Adipocyte (in vitro differentiated cells): ENCODE data around the gene PROKR2.
A peak's percentile ranks its signal among the peaks of the same experiment; 100 is the strongest.

Experiments used
- DNase-seq: peaks from one replicate; pipeline ENCODE4 v3.0.0-alpha.2; 2015; ENCODE audit warnings: low read depth
- H3K27me3 ChIP-seq: replicated peaks from 2 replicates; pipeline ENCODE4 v1.7.0; 2013; ENCODE audit warnings: mild to moderate bottlenecking, low read length, moderate library complexity; ENCODE audit not compliant: control insufficient read depth, insufficient read depth
- H3K36me3 ChIP-seq: 2 replicates; pipeline ENCODE4 v1.7.0; 2013; ENCODE audit warnings: low read length, mild to moderate bottlenecking, moderate library complexity; ENCODE audit not compliant: control insufficient read depth, insufficient read depth, severe bottlenecking
- H3K4me1 ChIP-seq: 2 replicates; pipeline ENCODE4 v1.7.0; 2013; ENCODE audit warnings: mild to moderate bottlenecking, low read length, moderate library complexity; ENCODE audit not compliant: control insufficient read depth, insufficient read depth
- H3K4me3 ChIP-seq: 2 replicates; pipeline ENCODE4 v1.7.0; 2013; ENCODE audit warnings: mild to moderate bottlenecking, low read length, moderate library complexity
- H3K9ac ChIP-seq: 2 replicates; pipeline ENCODE4 v1.7.0; 2013; ENCODE audit warnings: mild to moderate bottlenecking, low read length, moderate library complexity
- H3K9me3 ChIP-seq: 2 replicates; pipeline ENCODE4 v1.7.0; 2013; ENCODE audit warnings: mild to moderate bottlenecking, low read length, moderate library complexity; ENCODE audit not compliant: control insufficient read depth

The PROKR2 gene

GRCh38 chr20:5316188-5317158, at the start of gene PROKR2:
TSS of gene PROKR2 (minus strand) at chr20:5316954. CDS start at chr20:5314369, 2,585 bp downstream.
- Histone ChIP-seq H3K9me3 (no peaks in the 10 kb centered on the region), H3K9ac (no peak within 1 kb of the TSS), H3K27me3 (peaks cover 15% of the 10 kb centered on the region), H3K4me1 (no peaks in the 10 kb centered on the region), H3K36me3 (no peaks in the 10 kb centered on the region), H3K4me3 (no peak within 1 kb of the TSS)
- DNase-seq = no peak

- no peaks in the 10 kb centered on the region for H3K4me1 ChIP-seq
- H3K9ac ChIP-seq = no peak overlapping the region
- no peaks in the 10 kb centered on the region for H3K36me3 ChIP-seq
- peaks cover 19% of the 10 kb centered on the region for H3K9me3 ChIP-seq
- no peaks in the 10 kb centered on the region for H3K27me3 ChIP-seq
- DNase-seq = no peak
- no peak overlapping the region for H3K4me3 ChIP-seq
Measured at GRCh38 chr20:5364997-5365597, 48.3 kb upstream of the PROKR2 start.

DNA sequence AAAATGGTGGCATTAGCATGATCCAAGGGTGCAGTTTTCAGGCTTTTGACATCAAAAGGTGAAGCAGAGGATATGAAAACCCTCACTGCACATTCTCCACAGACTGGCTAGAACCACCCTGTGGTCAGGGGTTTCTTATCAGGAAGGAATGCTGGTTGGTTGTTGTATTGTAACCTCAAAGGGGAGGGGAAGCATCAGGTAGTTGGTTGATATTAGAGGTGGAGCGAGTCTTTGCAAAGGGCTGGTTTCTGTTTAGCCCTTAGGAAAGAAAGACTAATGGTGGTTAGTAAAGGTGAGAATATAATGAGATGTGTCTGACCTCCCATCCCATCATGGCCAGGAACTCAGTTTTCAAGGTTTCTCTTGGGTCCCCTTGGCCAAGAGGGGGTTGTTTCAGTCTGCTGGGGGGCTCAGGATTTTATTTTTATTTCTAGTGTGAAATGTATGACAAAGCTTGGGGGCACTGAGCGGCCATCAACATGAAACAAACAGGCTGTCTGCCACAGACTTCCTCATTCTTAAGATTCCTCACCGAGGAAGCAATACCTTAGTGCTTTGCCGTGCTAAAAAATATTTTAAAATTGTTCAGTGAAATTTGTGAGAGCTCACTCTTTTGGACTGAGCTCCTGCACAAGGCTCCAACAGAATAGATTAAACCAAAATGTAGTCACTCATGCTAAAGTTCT, 47.5 kb upstream of the PROKR2 start:
- no peaks in the 10 kb centered on the region for H3K4me1 ChIP-seq
- H3K4me3 ChIP-seq = no peak overlapping the region
- no peak overlapping the region for H3K9ac ChIP-seq
- peaks cover 19% of the 10 kb centered on the region for H3K9me3 ChIP-seq
- no peaks in the 10 kb centered on the region for H3K27me3 ChIP-seq
- DNase-seq = no peak
- no peaks in the 10 kb centered on the region for H3K36me3 ChIP-seq

DNA sequence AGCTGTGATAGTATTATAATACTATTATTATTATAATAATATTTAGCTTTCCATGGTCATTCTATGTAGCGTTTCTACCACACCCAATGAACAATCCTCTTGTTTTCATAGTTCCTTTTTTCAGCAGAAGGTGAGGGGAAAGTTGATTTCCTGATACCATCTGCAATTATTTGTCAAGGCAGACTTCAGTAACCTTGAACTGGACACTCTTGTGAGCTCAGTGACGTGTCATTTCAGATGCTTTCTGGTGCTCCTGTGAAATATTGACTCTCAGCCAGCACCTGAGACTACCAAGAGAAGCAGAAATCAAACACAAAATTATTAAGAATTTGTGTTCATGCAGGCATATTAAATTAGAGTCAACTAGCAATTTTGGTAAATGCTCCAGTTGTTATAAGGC, 46.0 kb upstream of the PROKR2 start:
- H3K4me3 ChIP-seq = no peak overlapping the region
- no peak overlapping the region for H3K9ac ChIP-seq
- no peak for DNase-seq
- H3K9me3 ChIP-seq = peaks cover 18% of the 10 kb centered on the region
- no peaks in the 10 kb centered on the region for H3K27me3 ChIP-seq
- H3K4me1 ChIP-seq = no peaks in the 10 kb centered on the region
- no peaks in the 10 kb centered on the region for H3K36me3 ChIP-seq

GRCh38 chr20:5361176-5361575, 44.4 kb upstream of the PROKR2 start:
- Histone ChIP-seq H3K4me1 (no peaks in the 10 kb centered on the region), H3K27me3 (no peaks in the 10 kb centered on the region), H3K9me3 (peaks cover 10% of the 10 kb centered on the region), H3K9ac (no peak overlapping the region), H3K4me3 (no peak overlapping the region), H3K36me3 (no peaks in the 10 kb centered on the region)
- DNase-seq = no peak

GRCh38 chr20:5357946-5358345, 41.2 kb upstream of the PROKR2 start:
- Histone ChIP-seq H3K4me3 (no peak overlapping the region), H3K36me3 (no peaks in the 10 kb centered on the region), H3K27me3 (no peaks in the 10 kb centered on the region), H3K9me3 (no peaks in the 10 kb centered on the region), H3K9ac (no peak overlapping the region), H3K4me1 (no peaks in the 10 kb centered on the region)
- DNase-seq = no peak

- Histone ChIP-seq H3K9me3 (no peaks in the 10 kb centered on the region), H3K27me3 (no peaks in the 10 kb centered on the region), H3K4me3 (no peak overlapping the region), H3K9ac (no peak overlapping the region), H3K36me3 (no peaks in the 10 kb centered on the region), H3K4me1 (no peaks in the 10 kb centered on the region)
- DNase-seq = no peak
Measured at GRCh38 chr20:5356941-5357340, 40.2 kb upstream of the PROKR2 start.

- no peaks in the 10 kb centered on the region for H3K36me3 ChIP-seq
- H3K4me3 ChIP-seq = no peak overlapping the region
- H3K9ac ChIP-seq = no peak overlapping the region
- H3K4me1 ChIP-seq = no peaks in the 10 kb centered on the region
- no peaks in the 10 kb centered on the region for H3K9me3 ChIP-seq
- H3K27me3 ChIP-seq = no peaks in the 10 kb centered on the region
- DNase-seq = no peak
Measured at GRCh38 chr20:5354901-5355300, 38.1 kb upstream of the PROKR2 start.

GRCh38 chr20:5353624-5354496, 37.1 kb upstream of the PROKR2 start:
- peak; percentile 19 for DNase-seq
- H3K9me3 ChIP-seq = no peaks in the 10 kb centered on the region
- H3K27me3 ChIP-seq = no peaks in the 10 kb centered on the region
- no peak overlapping the region for H3K4me3 ChIP-seq
- H3K9ac ChIP-seq = no peak overlapping the region
- no peaks in the 10 kb centered on the region for H3K36me3 ChIP-seq
- no peaks in the 10 kb centered on the region for H3K4me1 ChIP-seq

GRCh38 chr20:5349448-5349847, 32.7 kb upstream of the PROKR2 start:
- Histone ChIP-seq H3K36me3 (no peaks in the 10 kb centered on the region), H3K9me3 (no peaks in the 10 kb centered on the region), H3K4me3 (no peak overlapping the region), H3K27me3 (no peaks in the 10 kb centered on the region), H3K9ac (no peak overlapping the region), H3K4me1 (no peaks in the 10 kb centered on the region)
- no peak for DNase-seq
